ENCODE data around the gene TTC19.

TTC19 gene

GRCh38 chr17:15966183-15966878 is 33.3 kb upstream of the TTC19 start:
- Histone ChIP-seq H3K36me3 (ENCODE audit: control insufficient read depth in 4 of 4, insufficient read depth in 4 of 4, low read length in 3 of 4) (peaks cover 0 to 15% (median 0%) of the 10 kb centered on the region in 4 experiments), H3K4me3 (ENCODE audit: control insufficient read depth in 1 of 7, extremely low read depth in 1 of 7, insufficient read depth in 4 of 7, low read depth in 2 of 7, low read length in 6 of 7) (peak overlapping the region in 5 of 7 experiments; percentile 13 to 51 (median 39)), H3K4me1 (ENCODE audit: control extremely low read depth in 1 of 4, control insufficient read depth in 4 of 4, insufficient read depth in 4 of 4, low read length in 3 of 4) (peaks cover 0 to 47% (median 39%) of the 10 kb centered on the region in 4 experiments), H3K9me3 (ENCODE audit: control extremely low read depth in 1 of 5, control insufficient read depth in 4 of 5, insufficient read depth in 2 of 5, low read depth in 1 of 5, low read length in 4 of 5) (no peaks in the 10 kb centered on the region), H3K27ac (ENCODE audit: insufficient read depth in 1 of 2, low read depth in 1 of 2, low read length in 2 of 2, poor library complexity in 1 of 2, severe bottlenecking in 2 of 2) (peak overlapping the region; percentile 52 to 85), H3K27me3 (replicated peaks in 2 of 5; ENCODE audit: control insufficient read depth in 4 of 5, insufficient read depth in 5 of 5, low read length in 4 of 5) (no peaks in the 10 kb centered on the region)
- WGBS (ENCODE audit: insufficient coverage), result 5% methylated on average over 11 of the region's 13 CpGs
- DNase-seq, result peak in 2 of 3 donors; percentile 71 to 79
- ChIA-PET CTCF (interaction anchor here (0.7 to 2.6 kb wide), 9 partner anchors 8 to 33 kb away, joined by 3 to 13 read pairs (median 4); partner anchors contain the start of genes ADORA2B, TTC19 and ZSWIM7), POLR2A (no interaction called here)

- peak overlapping the region in 4 of 7 experiments; percentile 26 to 51 (median 40) for H3K4me3 ChIP-seq (ENCODE audit: control insufficient read depth in 1 of 7, extremely low read depth in 1 of 7, insufficient read depth in 4 of 7, low read depth in 2 of 7, low read length in 6 of 7)
- 37% methylated on average over 10 of the region's 11 CpGs for WGBS (ENCODE audit: insufficient coverage)
- no peaks in the 10 kb centered on the region for H3K27me3 ChIP-seq (replicated peaks in 2 of 5; ENCODE audit: control insufficient read depth in 4 of 5, insufficient read depth in 5 of 5, low read length in 4 of 5)
- ChIA-PET POLR2A (no interaction called here), CTCF (interaction anchor here (0.7 to 2.6 kb wide), 6 partner anchors 8 to 33 kb away, joined by 3 to 13 read pairs (median 4); partner anchors contain the start of genes ADORA2B, TTC19 and ZSWIM7)
- DNase-seq, result no peak
- H3K9me3 ChIP-seq (ENCODE audit: control extremely low read depth in 1 of 5, control insufficient read depth in 4 of 5, insufficient read depth in 2 of 5, low read depth in 1 of 5, low read length in 4 of 5), result no peaks in the 10 kb centered on the region
- peaks cover 0 to 20% (median 0%) of the 10 kb centered on the region in 4 experiments for H3K36me3 ChIP-seq (ENCODE audit: control insufficient read depth in 4 of 4, insufficient read depth in 4 of 4, low read length in 3 of 4)
- peak overlapping the region; percentile 52 to 85 for H3K27ac ChIP-seq (ENCODE audit: insufficient read depth in 1 of 2, low read depth in 1 of 2, low read length in 2 of 2, poor library complexity in 1 of 2, severe bottlenecking in 2 of 2)
- peaks cover 0 to 47% (median 40%) of the 10 kb centered on the region in 4 experiments for H3K4me1 ChIP-seq (ENCODE audit: control extremely low read depth in 1 of 4, control insufficient read depth in 4 of 4, insufficient read depth in 4 of 4, low read length in 3 of 4)
These were observed 32.8 kb upstream of the TTC19 start for GRCh38 chr17:15966879-15967248.

- Histone ChIP-seq H3K4me1 (ENCODE audit: control extremely low read depth in 1 of 4, control insufficient read depth in 4 of 4, insufficient read depth in 4 of 4, low read length in 3 of 4) (peaks cover 0 to 48% (median 41%) of the 10 kb centered on the region in 4 experiments), H3K9me3 (ENCODE audit: control extremely low read depth in 1 of 5, control insufficient read depth in 4 of 5, insufficient read depth in 2 of 5, low read depth in 1 of 5, low read length in 4 of 5) (no peaks in the 10 kb centered on the region), H3K4me3 (ENCODE audit: control insufficient read depth in 1 of 7, extremely low read depth in 1 of 7, insufficient read depth in 4 of 7, low read depth in 2 of 7, low read length in 6 of 7) (no peak overlapping the region), H3K27me3 (replicated peaks in 2 of 5; ENCODE audit: control insufficient read depth in 4 of 5, insufficient read depth in 5 of 5, low read length in 4 of 5) (no peaks in the 10 kb centered on the region), H3K36me3 (ENCODE audit: control insufficient read depth in 4 of 4, insufficient read depth in 4 of 4, low read length in 3 of 4) (peaks cover 0 to 26% (median 0%) of the 10 kb centered on the region in 4 experiments), H3K27ac (ENCODE audit: insufficient read depth in 1 of 2, low read depth in 1 of 2, low read length in 2 of 2, poor library complexity in 1 of 2, severe bottlenecking in 2 of 2) (peak overlapping the region in 1 of 2 experiments; percentile 85)
- no peak for DNase-seq
- ChIA-PET CTCF (interaction anchor here (0.8 to 1.8 kb wide), 6 partner anchors 9 to 33 kb away, joined by 3 to 4 read pairs (median 3); partner anchors contain the start of gene ZSWIM7), POLR2A (no interaction called here)
- 98% methylated on average over 9 of the region's 11 CpGs for WGBS (ENCODE audit: insufficient coverage)
These were observed 31.8 kb upstream of the TTC19 start for GRCh38 chr17:15967706-15968399.

DNA sequence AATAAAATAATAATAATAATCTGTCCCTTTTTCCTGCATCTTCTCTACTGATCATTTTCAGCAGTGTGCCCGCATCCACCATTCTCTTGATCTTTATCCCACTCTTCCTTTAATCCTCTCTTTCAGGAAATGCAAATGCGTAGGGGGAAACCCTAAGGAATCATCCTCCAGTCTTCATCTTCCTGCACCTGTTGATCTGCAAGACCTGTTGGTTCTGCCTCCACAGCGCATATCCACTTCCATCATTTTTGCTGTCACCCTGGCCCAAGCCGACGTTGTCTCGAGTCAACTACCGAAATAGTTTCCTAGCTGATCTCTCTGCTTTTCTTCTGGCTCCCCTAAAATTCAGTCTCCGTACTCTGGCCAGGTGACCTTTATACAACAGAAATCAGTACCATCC is 30.2 kb upstream of the TTC19 start:
- Histone ChIP-seq H3K27me3 (replicated peaks in 2 of 5; ENCODE audit: control insufficient read depth in 4 of 5, insufficient read depth in 5 of 5, low read length in 4 of 5) (no peaks in the 10 kb centered on the region), H3K36me3 (ENCODE audit: control insufficient read depth in 4 of 4, insufficient read depth in 4 of 4, low read length in 3 of 4) (peaks cover 0 to 30% (median 0%) of the 10 kb centered on the region in 4 experiments), H3K9me3 (ENCODE audit: control extremely low read depth in 1 of 5, control insufficient read depth in 4 of 5, insufficient read depth in 2 of 5, low read depth in 1 of 5, low read length in 4 of 5) (no peaks in the 10 kb centered on the region), H3K4me3 (ENCODE audit: control insufficient read depth in 1 of 7, extremely low read depth in 1 of 7, insufficient read depth in 4 of 7, low read depth in 2 of 7, low read length in 6 of 7) (no peak overlapping the region), H3K27ac (ENCODE audit: insufficient read depth in 1 of 2, low read depth in 1 of 2, low read length in 2 of 2, poor library complexity in 1 of 2, severe bottlenecking in 2 of 2) (no peak overlapping the region), H3K4me1 (ENCODE audit: control extremely low read depth in 1 of 4, control insufficient read depth in 4 of 4, insufficient read depth in 4 of 4, low read length in 3 of 4) (peaks cover 0 to 48% (median 36%) of the 10 kb centered on the region in 4 experiments)
- WGBS (ENCODE audit: insufficient coverage), result 97% methylated on average over 8 of the region's 8 CpGs
- no peak for DNase-seq
- CTCF ChIA-PET, result interaction anchor here (1.1 to 1.5 kb wide), 3 partner anchors 11 to 29 kb away, joined by 4 to 5 read pairs (median 5); no protein-coding TSS in a partner anchor
- POLR2A ChIA-PET, result no interaction called here

GRCh38 chr17:15970500-15970899 is 29.1 kb upstream of the TTC19 start:
- 100% methylated on average over 1 of the region's 2 CpGs for WGBS (ENCODE audit: insufficient coverage)
- H3K36me3 ChIP-seq (ENCODE audit: control insufficient read depth in 4 of 4, insufficient read depth in 4 of 4, low read length in 3 of 4), result peaks cover 0 to 40% (median 7%) of the 10 kb centered on the region in 4 experiments
- peaks cover 0 to 42% (median 30%) of the 10 kb centered on the region in 4 experiments for H3K4me1 ChIP-seq (ENCODE audit: control extremely low read depth in 1 of 4, control insufficient read depth in 4 of 4, insufficient read depth in 4 of 4, low read length in 3 of 4)
- no peaks in the 10 kb centered on the region for H3K9me3 ChIP-seq (ENCODE audit: control extremely low read depth in 1 of 5, control insufficient read depth in 4 of 5, insufficient read depth in 2 of 5, low read depth in 1 of 5, low read length in 4 of 5)
- H3K27ac ChIP-seq (ENCODE audit: insufficient read depth in 1 of 2, low read depth in 1 of 2, low read length in 2 of 2, poor library complexity in 1 of 2, severe bottlenecking in 2 of 2), result no peak overlapping the region
- no peak overlapping the region for H3K4me3 ChIP-seq (ENCODE audit: control insufficient read depth in 1 of 7, extremely low read depth in 1 of 7, insufficient read depth in 4 of 7, low read depth in 2 of 7, low read length in 6 of 7)
- H3K27me3 ChIP-seq (replicated peaks in 2 of 5; ENCODE audit: control insufficient read depth in 4 of 5, insufficient read depth in 5 of 5, low read length in 4 of 5), result no peaks in the 10 kb centered on the region
- no peak for DNase-seq
- POLR2A ChIA-PET, result interaction anchor here (0.6 kb wide), 2 partner anchors 23 to 24 kb away, joined by 3 to 4 read pairs; no protein-coding TSS in a partner anchor
- CTCF ChIA-PET, result interaction anchor here (1.2 to 1.5 kb wide), 4 partner anchors 8 to 28 kb away, joined by 3 to 5 read pairs (median 4); partner anchors contain the start of gene ADORA2B

GRCh38 chr17:15971098-15971678 is 28.4 kb upstream of the TTC19 start:
- peak in 2 of 3 donors; percentile 34 to 53 for DNase-seq
- Histone ChIP-seq H3K9me3 (ENCODE audit: control extremely low read depth in 1 of 5, control insufficient read depth in 4 of 5, insufficient read depth in 2 of 5, low read depth in 1 of 5, low read length in 4 of 5) (no peaks in the 10 kb centered on the region), H3K4me1 (ENCODE audit: control extremely low read depth in 1 of 4, control insufficient read depth in 4 of 4, insufficient read depth in 4 of 4, low read length in 3 of 4) (peaks cover 0 to 35% (median 23%) of the 10 kb centered on the region in 4 experiments), H3K27ac (ENCODE audit: insufficient read depth in 1 of 2, low read depth in 1 of 2, low read length in 2 of 2, poor library complexity in 1 of 2, severe bottlenecking in 2 of 2) (no peak overlapping the region), H3K27me3 (replicated peaks in 2 of 5; ENCODE audit: control insufficient read depth in 4 of 5, insufficient read depth in 5 of 5, low read length in 4 of 5) (no peaks in the 10 kb centered on the region), H3K36me3 (ENCODE audit: control insufficient read depth in 4 of 4, insufficient read depth in 4 of 4, low read length in 3 of 4) (peaks cover 0 to 40% (median 7%) of the 10 kb centered on the region in 4 experiments), H3K4me3 (ENCODE audit: control insufficient read depth in 1 of 7, extremely low read depth in 1 of 7, insufficient read depth in 4 of 7, low read depth in 2 of 7, low read length in 6 of 7) (no peak overlapping the region)
- WGBS (ENCODE audit: insufficient coverage), result 100% methylated on average over 1 of the region's 5 CpGs
- POLR2A ChIA-PET, result no interaction called here
- CTCF ChIA-PET, result interaction anchor here (1.2 to 1.5 kb wide), 3 partner anchors 9 to 26 kb away, joined by 3 to 4 read pairs (median 4); partner anchors contain the start of gene ADORA2B
